ENCODE measurements around the gene HIKESHI.
"Not testable (repeated sequence)": the region's sequence is repeated elsewhere in the genome, so short reads cannot be mapped to it uniquely, and the experiment has no call there.

The HIKESHI gene

GRCh38 chr11:86294026-86294425 is 8.0 kb upstream of the HIKESHI start:
- DNase-seq = no peak

- no peak for DNase-seq
These were observed 323 bp upstream of the HIKESHI start for GRCh38 chr11:86301742-86302091.

- DNase-seq = no peak
These were observed 1.2 kb downstream of the HIKESHI start for GRCh38 chr11:86303257-86303656.

GRCh38 chr11:86308710-86309109 is 6.7 kb downstream of the HIKESHI start:
- DNase-seq = not testable (repeated sequence)

- no peak for DNase-seq
These were observed 11.8 kb downstream of the HIKESHI start for GRCh38 chr11:86313793-86314192.

- DNase-seq = no peak
These were observed 12.6 kb downstream of the HIKESHI start for GRCh38 chr11:86314636-86315035.

GRCh38 chr11:86335131-86335767 is 33.2 kb downstream of the HIKESHI start:
- DNase-seq = no peak

- no peak for DNase-seq
These were observed 35.2 kb downstream of the HIKESHI start for GRCh38 chr11:86337227-86337626.

- no peak for DNase-seq
These were observed 39.3 kb downstream of the HIKESHI start for GRCh38 chr11:86341382-86341781.

- no peak for DNase-seq
These were observed 44.5 kb downstream of the HIKESHI start for GRCh38 chr11:86346513-86346912.

- DNase-seq = no peak
These were observed 53.2 kb downstream of the HIKESHI start for GRCh38 chr11:86355256-86355655.

- not testable (repeated sequence) for DNase-seq
These were observed 55.4 kb downstream of the HIKESHI start for GRCh38 chr11:86357412-86357811.

- no peak for DNase-seq
These were observed 56.7 kb downstream of the HIKESHI start for GRCh38 chr11:86358720-86359119.

- no peak for DNase-seq
These were observed 58.8 kb downstream of the HIKESHI start for GRCh38 chr11:86360775-86361395.

GRCh38 chr11:86363424-86363823 is 61.4 kb downstream of the HIKESHI start:
- DNase-seq = no peak

- no peak for DNase-seq
These were observed 63.5 kb downstream of the HIKESHI start for GRCh38 chr11:86365546-86365945.

- no peak for DNase-seq
These were observed 67.6 kb downstream of the HIKESHI start for GRCh38 chr11:86369668-86370067.

- no peak for DNase-seq
These were observed 68.1 kb downstream of the HIKESHI start for GRCh38 chr11:86370171-86370570.

GRCh38 chr11:86370922-86371594 is 69.0 kb downstream of the HIKESHI start:
- no peak for DNase-seq

GRCh38 chr11:86372041-86372440 is 70.0 kb downstream of the HIKESHI start:
- no peak for DNase-seq

GRCh38 chr11:86372586-86372985 is 70.5 kb downstream of the HIKESHI start:
- no peak for DNase-seq

GRCh38 chr11:86374069-86374468 is 72.0 kb downstream of the HIKESHI start:
- DNase-seq = no peak

GRCh38 chr11:86374586-86374985 is 72.5 kb downstream of the HIKESHI start, which contains the start of gene CCDC81:
Gene CCDC81 (plus strand): TSS chr11:86374887. CDS start chr11:86375164, 277 bp downstream.
- no peak for DNase-seq

- no peak for DNase-seq
These were observed 75.9 kb downstream of the HIKESHI start for GRCh38 chr11:86377972-86378371.
